ENCODE data around the gene TNFAIP1. TPM values are rescaled to one million over a fixed set of nuclear protein-coding genes. Genes with fewer than 3 reads are reported as not detected.

The TNFAIP1 gene
- total RNA-seq, 1 donor from 2014 or later, result 18.9 TPM

DNA sequence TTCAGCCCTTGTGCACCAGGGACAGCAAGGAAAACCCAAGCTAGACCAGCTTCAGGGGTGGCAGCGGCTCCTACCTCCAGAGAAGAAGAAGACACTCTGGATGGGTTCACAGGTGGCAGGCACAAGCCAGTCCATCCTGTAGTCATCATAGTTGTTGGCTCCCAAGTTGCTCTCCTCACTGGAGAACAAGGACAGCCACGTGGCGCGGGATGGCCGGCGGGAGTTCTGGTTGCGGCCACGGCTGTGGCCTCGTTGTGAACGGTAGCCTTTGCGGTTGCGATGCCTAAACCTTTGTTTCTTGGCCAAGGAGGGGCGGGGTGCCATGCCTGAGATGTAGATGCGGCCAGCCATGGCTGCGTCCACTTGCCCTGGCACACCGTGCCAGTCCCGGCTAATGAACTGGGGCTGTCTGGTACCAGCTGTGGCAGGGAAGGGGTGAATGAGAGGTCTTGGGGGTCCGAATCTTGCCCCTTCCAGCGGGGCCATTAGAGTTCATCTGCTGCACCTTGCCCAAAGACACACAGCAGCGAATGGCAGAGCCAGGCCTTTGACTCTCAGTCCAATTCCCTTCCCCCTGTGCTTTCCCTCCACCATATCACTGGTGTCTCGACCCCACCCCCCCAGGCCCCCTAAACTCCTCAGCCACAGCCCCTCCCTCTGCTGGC is 32.2 kb downstream of the TNFAIP1 start:
- DNase-seq (no peak), ATAC-seq (ENCODE audit: low read depth) (no peak)
- intact Hi-C loops (cut with micrococcal nuclease), result no loop called here
- peaks cover 19% of the 10 kb centered on the region for H3K36me3 Mint-ChIP-seq (ENCODE audit: low read depth)
- TF ChIP-seq CTCF (IDR thresholded peaks at IDR 0.05), result no peak
- H3K4me3 Mint-ChIP-seq, result no peak overlapping the region
- H3K4me1 Mint-ChIP-seq, result peaks cover 14% of the 10 kb centered on the region
- ChIA-PET POLR2A (interaction anchor here (1.6 kb wide), 1 partner anchor 11 kb away, joined by 4 read pairs; the partner anchor contains the start of gene POLDIP2), CTCF (interaction anchor here (0.8 kb wide), 1 partner anchor 10 kb away, joined by 3 read pairs; the partner anchor contains the start of gene POLDIP2)
- H3K27ac Mint-ChIP-seq, result no peak overlapping the region
- H3K9me3 Mint-ChIP-seq, result no peaks in the 10 kb centered on the region
- H3K27me3 Mint-ChIP-seq, result no peaks in the 10 kb centered on the region

DNA sequence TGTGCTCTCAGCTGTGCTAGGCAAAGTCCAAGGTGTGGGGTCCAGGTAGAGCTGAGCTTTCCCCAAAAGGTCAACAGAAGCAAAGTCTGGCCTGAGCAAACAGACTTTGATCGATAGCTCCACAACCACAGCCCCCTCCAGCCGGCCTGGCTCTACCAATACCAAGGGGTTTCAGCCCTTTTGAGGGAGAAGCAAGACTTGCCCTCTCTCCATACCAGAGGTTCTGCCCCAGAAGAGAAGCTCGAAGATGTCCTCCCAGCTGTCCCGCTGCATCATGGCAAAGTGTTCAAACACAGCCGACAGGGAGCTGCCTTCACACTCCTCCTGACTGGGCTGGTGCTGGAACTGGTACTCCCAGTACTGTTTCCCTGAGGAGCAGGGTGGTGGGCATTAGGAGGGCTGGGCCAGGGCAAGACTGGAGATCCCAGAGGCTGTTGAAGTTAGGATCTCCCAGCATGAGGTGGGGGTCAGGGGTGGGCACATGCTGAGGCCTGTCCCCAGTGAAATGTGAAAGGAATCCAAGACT is 32.8 kb downstream of the TNFAIP1 start:
- no peak for ATAC-seq (ENCODE audit: low read depth)
- no peak for TF ChIP-seq CTCF (IDR thresholded peaks at IDR 0.05)
- no peak overlapping the region for H3K4me3 Mint-ChIP-seq
- ChIA-PET CTCF (interaction anchor here (0.8 kb wide), 1 partner anchor 10 kb away, joined by 3 read pairs; the partner anchor contains the start of gene POLDIP2), POLR2A (interaction anchor here (1.6 kb wide), 1 partner anchor 11 kb away, joined by 4 read pairs; the partner anchor contains the start of gene POLDIP2)
- H3K27ac Mint-ChIP-seq, result no peak overlapping the region
- no peak for DNase-seq
- intact Hi-C loops (cut with micrococcal nuclease), result no loop called here
- H3K9me3 Mint-ChIP-seq, result no peaks in the 10 kb centered on the region
- peaks cover 14% of the 10 kb centered on the region for H3K36me3 Mint-ChIP-seq (ENCODE audit: low read depth)
- H3K4me1 Mint-ChIP-seq, result peaks cover 20% of the 10 kb centered on the region
- no peaks in the 10 kb centered on the region for H3K27me3 Mint-ChIP-seq

DNA sequence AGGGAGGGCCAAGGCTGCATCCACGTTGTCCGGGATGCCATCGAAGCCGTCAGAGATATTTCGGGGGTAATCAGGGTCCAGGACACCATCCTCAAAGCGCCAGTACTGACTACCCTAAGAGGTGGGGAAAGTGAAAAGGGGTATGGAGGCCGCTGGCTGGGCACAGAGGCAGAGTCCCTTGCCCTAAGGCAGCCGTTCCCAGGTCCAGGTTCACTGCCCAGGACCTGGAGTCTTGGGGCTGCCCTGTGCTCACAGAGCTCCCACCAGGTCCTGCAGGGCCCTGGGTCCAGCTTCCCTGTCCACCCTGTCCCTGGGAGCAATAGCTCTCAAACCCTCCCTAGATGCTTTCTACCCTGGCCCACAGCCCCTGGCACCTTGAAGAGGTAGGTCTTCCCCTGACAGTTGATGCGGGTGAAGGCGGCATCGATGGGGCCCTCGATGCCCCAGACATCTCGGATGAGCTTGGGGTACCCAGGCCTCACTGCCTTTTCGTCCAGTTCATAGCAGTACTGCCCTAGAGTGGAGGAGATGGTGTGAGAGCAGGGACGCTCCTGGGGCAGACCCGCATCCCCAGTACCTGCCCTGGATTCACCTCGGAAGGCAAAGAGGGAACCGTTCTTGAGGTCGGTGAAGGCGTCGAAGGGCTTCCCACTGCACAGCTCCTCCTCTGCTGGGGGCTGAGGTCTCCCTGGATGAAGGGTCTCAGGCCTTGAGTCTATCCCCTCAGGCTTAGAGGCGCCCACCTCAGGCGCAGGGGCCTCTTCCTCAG is 33.5 kb downstream of the TNFAIP1 start:
- CTCF ChIA-PET, result interaction anchor here (0.8 to 1.3 kb wide), 2 partner anchors 11 to 48 kb away, joined by 3 to 7 read pairs; partner anchors contain the start of gene POLDIP2
- Mint-ChIP-seq H3K27ac (no peak overlapping the region), H3K4me3 (no peak overlapping the region), H3K9me3 (no peaks in the 10 kb centered on the region), H3K36me3 (ENCODE audit: low read depth) (peaks cover 6% of the 10 kb centered on the region), H3K27me3 (no peaks in the 10 kb centered on the region), H3K4me1 (peaks cover 23% of the 10 kb centered on the region)
- intact Hi-C loops (cut with micrococcal nuclease), result no loop called here
- TF ChIP-seq CTCF (IDR thresholded peaks at IDR 0.05), result no peak
- no peak for DNase-seq
- POLR2A ChIA-PET, result interaction anchor here (1.6 kb wide), 1 partner anchor 12 kb away, joined by 4 read pairs; the partner anchor contains the start of gene POLDIP2
- ATAC-seq (ENCODE audit: low read depth), result no peak

- Mint-ChIP-seq H3K36me3 (ENCODE audit: low read depth) (peaks cover 4% of the 10 kb centered on the region), H3K4me3 (no peak overlapping the region), H3K4me1 (peaks cover 23% of the 10 kb centered on the region), H3K9me3 (no peaks in the 10 kb centered on the region), H3K27me3 (no peaks in the 10 kb centered on the region), H3K27ac (no peak overlapping the region)
- CTCF ChIA-PET, result interaction anchor here (1.3 kb wide), 1 partner anchor 47 kb away, joined by 7 read pairs; no protein-coding TSS in a partner anchor
- no peak for DNase-seq
- intact Hi-C loops (cut with micrococcal nuclease), result loop anchor here (5.0 kb wide), 1 partner anchor 52 kb away; the partner anchor contains the start of gene TMEM97
- no peak for ATAC-seq (ENCODE audit: low read depth)
- POLR2A ChIA-PET, result no interaction called here
- no peak for TF ChIP-seq CTCF (IDR thresholded peaks at IDR 0.05)
These were observed 34.1 kb downstream of the TNFAIP1 start for GRCh38 chr17:28369684-28370034.
